Activated T-helper 1 cell treated with anti-CD3 and anti-CD28 coated beads, Interleukin-2, amount 50 U/mL, for 16 hours (primary cell): ENCODE data around the gene RBM6.
A peak's percentile ranks its signal among the peaks of the same experiment; 100 is the strongest.
"Not testable (repeated sequence)": the region's sequence is repeated elsewhere in the genome, so short reads cannot be mapped to it uniquely, and the experiment has no call there.

Experiments used
- DNase-seq, 2 donors: peaks; one replicate each; pipeline ENCODE4 v3.0.0-alpha.2; 2020; ENCODE audit warnings: low read depth in 1 of 2, low spot score in 1 of 2

Gene RBM6

DNA sequence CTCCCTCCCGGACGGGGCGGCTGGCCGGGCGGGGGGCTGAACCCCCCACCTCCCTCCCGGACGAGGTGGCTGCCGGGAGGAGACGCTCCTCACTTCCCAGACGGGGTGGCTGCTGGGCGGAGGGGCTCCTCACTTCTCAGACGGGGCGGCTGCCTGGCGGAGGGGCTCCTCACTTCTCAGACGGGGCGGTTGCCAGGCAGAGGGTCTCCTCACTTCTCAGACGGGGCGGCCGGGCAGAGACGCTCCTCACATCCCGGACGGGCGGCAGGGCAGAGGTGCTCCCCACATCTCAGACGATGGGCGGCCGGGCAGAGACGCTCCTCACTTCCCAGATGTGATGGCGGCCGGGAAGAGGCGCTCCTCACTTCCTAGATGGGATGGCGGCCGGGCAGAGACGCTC lies 145.0 kb downstream of the RBM6 start:
- not testable (repeated sequence) for DNase-seq

DNA sequence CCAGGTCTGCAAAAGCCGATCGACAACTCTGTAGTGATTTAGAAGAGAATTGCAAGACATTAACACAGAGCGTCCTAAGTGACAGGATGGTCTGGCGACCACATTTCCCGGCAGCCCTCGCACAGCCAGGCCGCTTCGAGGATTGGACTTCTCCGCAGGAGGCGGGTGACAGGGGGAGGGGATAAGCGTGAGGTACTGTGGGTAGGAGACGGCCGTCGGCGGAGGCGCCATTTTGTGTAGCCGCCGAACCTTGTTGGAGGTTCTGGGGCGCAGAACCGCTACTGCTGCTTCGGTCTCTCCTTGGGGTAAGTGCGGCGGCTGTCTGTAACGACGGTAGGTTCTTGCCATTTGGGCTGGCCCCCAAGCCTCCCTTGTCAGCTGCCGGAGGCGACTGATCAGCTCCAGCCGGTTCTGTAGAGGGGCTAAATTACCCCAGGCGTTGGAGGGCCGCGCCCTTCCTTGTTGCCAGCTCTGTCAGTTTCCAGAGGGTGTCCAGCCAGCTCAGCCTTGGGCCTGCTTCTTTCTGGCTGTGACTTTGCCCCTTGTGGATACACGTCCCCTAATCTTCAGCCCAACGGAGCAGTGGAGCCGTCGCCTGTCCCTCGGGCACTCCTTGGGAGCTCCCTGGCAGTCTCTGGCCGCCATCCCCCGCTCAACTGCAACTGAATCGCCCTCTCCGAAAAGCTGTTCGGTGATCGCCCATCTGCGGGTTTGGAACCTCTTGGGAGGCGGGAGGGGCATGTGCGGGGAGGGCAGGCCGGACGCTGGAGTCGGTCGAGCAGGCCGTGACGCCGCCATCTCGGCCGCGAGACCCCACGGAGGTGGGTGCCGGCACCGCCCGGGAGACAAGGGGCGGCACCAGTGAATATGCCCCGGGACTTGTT lies 149.0 kb downstream of the RBM6 start, which contains the start of gene RBM5:
Gene RBM5 (plus strand): TSS at position 195 of the 884 bp plus-strand sequence. CDS start 1,516 bp downstream, outside the sequence.
- DNase-seq = peak; percentile 83 to 86

GRCh38 chr3:50089609-50089945 lies 149.6 kb downstream of the RBM6 start:
- no peak for DNase-seq

DNA sequence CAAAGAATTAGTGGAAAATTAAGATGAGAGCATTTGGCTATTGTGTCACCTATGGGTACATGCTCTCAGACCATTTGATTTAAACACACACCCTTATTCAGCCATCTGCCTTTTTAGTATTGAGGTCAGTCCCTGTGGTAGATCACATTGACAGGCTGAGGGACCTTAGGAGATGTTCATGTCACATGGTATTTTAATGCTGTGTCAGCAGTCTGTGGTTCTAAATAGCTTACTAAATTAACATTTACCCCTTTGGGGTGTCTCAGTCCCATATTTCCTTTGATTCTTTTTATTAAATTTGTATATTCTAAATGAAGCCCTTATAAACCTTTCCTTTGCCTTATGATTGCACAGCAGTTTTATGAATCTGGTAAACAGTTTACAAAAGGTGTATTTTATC lies 151.0 kb downstream of the RBM6 start:
- DNase-seq = no peak

GRCh38 chr3:50095352-50095998 lies 155.5 kb downstream of the RBM6 start:
- DNase-seq = no peak

DNA sequence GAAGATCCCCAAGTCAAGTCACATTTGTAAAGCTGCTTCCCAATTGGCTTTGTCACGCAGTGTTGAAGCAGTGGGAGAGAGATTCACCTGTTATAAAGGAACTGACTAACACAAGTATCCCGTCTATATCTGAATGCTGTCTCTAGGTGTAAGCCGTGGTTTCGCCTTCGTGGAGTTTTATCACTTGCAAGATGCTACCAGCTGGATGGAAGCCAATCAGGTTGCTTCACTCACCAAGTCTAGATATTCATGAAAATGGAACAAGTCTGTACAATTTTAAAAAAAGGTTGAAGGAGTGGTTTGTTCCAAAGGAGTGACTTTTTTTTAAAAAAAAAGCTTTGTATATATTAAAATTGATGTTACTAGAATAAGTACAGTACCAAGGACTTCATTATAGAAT lies 160.4 kb downstream of the RBM6 start:
- no peak for DNase-seq

DNA sequence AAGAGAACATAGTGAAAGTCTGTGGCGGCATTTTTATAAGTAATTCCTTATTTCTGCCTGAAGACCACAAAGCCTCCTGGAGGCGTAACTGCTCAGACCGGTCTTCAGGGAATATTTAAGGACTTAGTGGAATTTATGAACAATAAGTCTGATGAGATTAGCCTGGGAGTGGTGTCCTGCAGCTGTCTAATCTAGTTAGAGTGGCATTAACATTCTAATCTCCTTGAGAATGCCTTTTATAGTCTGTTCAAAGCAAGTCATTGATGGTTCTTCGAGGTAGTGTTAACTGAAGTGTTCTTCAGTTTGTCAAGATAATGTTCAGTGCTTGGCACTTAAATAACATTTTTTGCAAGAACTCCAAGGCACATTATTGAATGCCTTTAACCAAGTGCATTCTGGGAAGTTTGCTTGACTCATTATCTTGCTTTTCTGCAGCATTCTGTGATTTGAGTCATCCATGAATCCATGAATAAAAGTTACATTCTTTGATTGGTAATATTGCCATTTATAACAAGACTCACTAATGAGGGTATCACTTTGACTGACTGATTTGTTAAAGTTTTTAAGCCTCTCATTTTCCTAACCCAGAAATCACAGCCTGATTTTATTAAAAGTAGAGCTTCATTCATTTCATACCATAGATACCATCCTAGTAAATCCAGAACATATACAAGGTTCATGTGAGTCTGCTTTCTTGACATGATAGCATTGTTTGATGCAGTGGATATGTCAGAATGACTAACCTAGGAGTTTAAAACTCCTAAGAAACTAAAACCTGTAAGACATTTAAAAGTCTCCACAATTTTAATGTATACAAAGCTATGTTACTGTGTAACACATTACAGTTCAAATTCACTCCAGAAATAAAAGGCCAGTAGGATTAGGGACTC lies 161.3 kb downstream of the RBM6 start:
- no peak for DNase-seq

GRCh38 chr3:50102558-50102957 lies 162.6 kb downstream of the RBM6 start:
- DNase-seq = no peak

DNA sequence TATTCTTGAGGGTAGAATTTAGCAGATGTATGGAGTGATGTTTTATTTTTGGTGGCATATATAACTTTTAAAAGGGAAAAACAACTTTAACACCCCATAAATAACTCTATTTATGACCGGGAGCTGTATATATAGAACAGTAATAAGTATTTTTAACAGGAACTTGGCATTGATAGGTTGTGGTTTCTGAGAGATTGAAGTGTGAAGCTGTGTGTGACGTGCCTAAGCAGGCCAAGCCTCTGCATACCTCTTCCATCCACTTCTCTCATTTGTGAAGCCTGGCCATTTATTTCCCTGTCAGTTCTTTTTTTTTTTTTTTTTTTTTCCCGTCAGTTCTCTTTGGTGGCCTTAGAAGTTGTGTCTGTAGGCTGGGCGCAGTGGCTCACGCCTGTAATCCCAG lies 171.8 kb downstream of the RBM6 start:
- no peak for DNase-seq

DNA sequence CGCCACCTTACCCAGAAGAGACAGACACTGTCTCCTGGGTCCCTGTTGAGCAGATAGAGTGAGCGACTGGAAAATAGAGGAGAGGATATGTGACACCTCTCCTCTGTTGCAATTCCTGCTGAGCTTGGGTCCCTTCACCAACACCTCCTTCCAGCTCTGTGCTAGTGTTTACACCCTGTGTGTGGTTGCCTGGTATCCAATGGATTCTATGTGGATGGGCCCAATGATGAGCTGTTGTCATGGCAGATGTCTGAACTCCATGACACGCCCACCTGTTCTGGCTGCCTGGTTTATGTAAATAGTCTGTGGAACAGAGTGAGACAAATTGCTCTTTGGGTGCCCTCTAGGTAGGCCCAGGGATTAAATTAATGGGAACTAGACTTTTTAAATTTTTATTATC lies 172.5 kb downstream of the RBM6 start:
- DNase-seq = no peak

- no peak for DNase-seq
Observed at GRCh38 chr3:50117120-50117519, 177.2 kb downstream of the RBM6 start.

DNA sequence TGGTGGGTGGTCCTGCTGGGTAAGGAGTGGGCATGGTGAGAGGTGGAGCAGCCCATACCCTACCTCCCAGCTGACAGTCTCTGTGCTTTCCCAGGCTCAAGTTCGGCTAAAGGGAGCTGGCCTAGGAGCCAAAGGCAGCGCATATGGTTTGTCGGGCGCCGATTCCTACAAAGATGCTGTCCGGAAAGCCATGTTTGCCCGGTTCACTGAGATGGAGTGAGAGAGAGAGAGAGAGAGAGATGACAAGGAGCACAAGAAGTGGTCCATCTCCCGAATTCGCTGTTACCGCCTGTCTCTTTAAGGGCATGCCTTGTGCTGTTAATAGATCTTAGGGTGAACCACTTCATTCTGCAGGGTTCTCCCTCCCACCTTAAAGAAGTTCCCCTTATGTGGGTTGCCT lies 178.3 kb downstream of the RBM6 start:
- no peak for DNase-seq

DNA sequence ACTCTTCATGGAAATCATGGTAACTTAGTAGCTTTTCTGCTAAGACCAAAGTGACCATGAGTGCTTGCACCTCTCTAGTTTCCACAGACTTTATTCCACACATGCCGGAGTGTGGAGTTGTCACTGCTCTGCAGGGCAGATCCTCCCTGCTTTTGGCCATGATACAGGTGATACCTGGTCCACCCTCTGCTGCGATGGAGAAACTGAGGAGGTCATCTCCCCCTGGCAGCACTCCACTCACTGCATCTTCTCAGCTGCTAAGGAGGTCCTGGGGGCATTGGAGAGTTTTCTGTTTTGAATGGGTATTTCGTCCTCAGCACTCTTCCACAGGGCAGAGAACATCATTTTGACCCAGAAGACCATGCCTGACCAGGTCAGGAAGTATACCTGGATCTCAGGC lies 179.8 kb downstream of the RBM6 start:
- no peak for DNase-seq

DNA sequence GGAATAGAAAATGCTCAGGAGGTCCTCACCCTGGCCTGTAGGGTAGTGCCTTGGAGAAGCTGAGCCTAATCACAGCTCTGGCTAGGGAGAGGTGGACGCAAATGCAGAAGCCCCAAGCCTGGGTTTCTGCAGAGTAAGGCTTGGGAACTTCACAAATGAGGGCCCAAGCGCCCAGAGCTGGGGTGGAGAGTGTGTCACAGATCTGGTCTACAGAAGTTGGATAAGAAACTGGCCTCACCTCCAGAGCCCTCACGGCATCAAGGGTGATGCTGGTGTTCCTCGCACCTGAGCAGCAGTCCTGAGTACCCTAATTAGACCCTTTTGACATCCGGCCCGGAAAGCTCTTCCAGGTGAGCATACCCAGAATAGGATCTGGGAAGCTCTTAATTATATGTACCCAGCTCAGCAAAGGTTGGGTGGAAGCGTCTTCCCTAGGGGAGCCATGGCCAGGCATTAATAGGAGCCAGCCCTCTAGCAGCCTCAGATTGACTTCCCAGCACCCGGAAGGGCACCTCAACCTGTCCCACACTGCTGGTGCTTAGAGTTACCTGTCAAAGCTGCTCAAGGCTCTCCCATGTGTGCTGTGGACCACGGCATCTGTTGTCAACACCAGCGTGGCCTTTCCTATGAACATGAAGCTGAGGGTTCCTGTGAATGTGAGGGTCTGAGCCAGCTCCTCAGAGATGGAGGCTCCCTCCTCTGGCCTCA lies 180.6 kb downstream of the RBM6 start:
- DNase-seq = no peak

DNA sequence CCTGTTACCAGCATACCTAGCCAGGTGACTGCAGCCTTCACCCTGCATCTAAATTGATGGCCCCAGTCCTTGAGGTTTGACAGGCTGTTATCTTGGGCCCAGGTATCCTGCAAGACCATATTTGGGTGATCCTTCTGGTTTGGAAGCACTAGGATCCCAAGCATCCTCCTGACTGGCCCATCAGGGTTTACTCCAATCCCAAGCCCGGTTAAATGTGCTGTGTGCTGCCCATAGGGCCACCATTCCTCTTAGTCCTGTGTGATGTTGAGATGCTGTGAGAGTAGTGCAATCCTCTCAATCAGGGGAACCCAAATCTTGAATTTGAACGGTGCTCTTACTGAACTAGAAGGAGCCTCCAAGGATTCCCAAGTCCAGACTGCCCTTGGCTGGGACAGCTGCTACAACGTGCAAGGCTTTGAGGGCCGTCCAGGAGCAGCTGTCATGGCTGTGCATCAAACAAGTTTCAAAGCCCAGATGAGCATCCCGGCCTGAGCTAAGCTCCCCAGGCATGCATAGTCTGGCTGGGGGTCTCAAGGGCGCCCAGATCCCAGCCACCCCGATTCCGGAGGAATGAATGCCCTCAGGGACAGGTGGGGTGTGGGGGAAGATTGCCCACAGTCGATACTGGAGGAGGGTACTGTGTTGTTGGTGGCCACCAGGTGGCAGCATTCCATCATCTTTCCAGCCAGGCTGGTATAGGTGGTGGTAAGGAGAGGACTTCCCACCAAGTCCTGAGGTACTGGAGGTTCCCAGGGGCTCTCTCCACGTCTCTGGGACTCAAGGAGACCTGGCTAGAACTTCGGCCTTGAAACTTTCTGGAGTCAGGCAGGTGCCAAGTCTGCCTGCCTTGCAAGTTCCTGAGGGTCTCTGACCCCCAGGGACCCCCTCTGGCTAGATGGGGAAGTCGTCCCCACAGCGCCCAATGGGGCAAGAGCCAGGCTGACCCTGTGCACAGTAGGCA lies 181.4 kb downstream of the RBM6 start:
- DNase-seq = peak; percentile 45 to 49

GRCh38 chr3:50122071-50122470 lies 182.1 kb downstream of the RBM6 start:
- DNase-seq = no peak

- DNase-seq = no peak
Observed at GRCh38 chr3:50122661-50123391, 182.9 kb downstream of the RBM6 start.

GRCh38 chr3:50123394-50124051 lies 183.6 kb downstream of the RBM6 start:
- no peak for DNase-seq
